GM21528 (cell line): ENCODE measurements around the gene MAB21L4.
"Not testable (repeated sequence)": the region's sequence is repeated elsewhere in the genome, so short reads cannot be mapped to it uniquely, and the experiment has no call there.

Experiments used
- ATAC-seq: cut with Tn5 transposase; IDR thresholded peaks from one replicate; pipeline ENCODE4 v1.9.1; 2021; ENCODE audit warnings: mild to moderate bottlenecking, moderate library complexity; ENCODE audit not compliant: unreplicated experiment, low FRiP score

MAB21L4 gene

GRCh38 chr2:240846309-240846708 lies 49.6 kb downstream of the MAB21L4 start:
- not testable (repeated sequence) for ATAC-seq

GRCh38 chr2:240840435-240841060 lies 55.4 kb downstream of the MAB21L4 start:
- no peak for ATAC-seq

- no peak for ATAC-seq
Observed at GRCh38 chr2:240839152-240840143, 56.5 kb downstream of the MAB21L4 start.

- no peak for ATAC-seq
Observed at GRCh38 chr2:240837621-240838020, 58.3 kb downstream of the MAB21L4 start.

- ATAC-seq: no peak
Observed at GRCh38 chr2:240836781-240837467, 59.0 kb downstream of the MAB21L4 start.
